DND-41 (cell line): Measurements from ENCODE around the gene EDA.

Experiments used
- EZH2 ChIP-seq: IDR thresholded peaks from 3 replicates; pipeline ENCODE4 v1.6.1; 2012; ENCODE audit warnings: borderline replicate concordance, low read depth, mild to moderate bottlenecking, moderate library complexity, low read length, inconsistent platforms; ENCODE audit not compliant: severe bottlenecking
- TF ChIP-seq, protein P1 (sequence below): IDR thresholded peaks from 2 replicates; pipeline ENCODE4 v1.5.1; 2012; ENCODE audit warnings: borderline replicate concordance, low read length, moderate library complexity, mild to moderate bottlenecking; ENCODE audit not compliant: poor library complexity, severe bottlenecking; ENCODE audit errors: extremely low read depth

DNA sequence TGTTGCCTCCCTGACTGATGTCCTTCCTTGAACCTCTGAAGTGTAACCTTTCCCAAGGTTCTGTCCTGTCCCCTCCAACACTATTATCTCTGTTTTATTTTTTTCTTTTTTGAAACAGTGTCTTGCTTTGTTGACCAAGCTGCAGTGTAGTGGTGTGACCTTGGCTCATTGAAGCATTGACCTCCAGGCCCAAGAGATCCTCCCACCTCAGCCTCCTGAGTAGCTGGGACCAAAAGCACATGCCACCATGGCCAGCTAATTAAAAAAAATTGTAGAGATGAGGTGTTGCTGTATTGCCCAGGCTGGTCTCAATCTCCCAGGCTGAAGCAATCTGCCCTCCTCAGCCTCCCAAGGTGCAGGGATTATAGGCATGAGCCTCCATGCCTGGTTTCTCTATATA, 59.0 kb downstream of the EDA start:
- TF ChIP-seq, protein P1, sequence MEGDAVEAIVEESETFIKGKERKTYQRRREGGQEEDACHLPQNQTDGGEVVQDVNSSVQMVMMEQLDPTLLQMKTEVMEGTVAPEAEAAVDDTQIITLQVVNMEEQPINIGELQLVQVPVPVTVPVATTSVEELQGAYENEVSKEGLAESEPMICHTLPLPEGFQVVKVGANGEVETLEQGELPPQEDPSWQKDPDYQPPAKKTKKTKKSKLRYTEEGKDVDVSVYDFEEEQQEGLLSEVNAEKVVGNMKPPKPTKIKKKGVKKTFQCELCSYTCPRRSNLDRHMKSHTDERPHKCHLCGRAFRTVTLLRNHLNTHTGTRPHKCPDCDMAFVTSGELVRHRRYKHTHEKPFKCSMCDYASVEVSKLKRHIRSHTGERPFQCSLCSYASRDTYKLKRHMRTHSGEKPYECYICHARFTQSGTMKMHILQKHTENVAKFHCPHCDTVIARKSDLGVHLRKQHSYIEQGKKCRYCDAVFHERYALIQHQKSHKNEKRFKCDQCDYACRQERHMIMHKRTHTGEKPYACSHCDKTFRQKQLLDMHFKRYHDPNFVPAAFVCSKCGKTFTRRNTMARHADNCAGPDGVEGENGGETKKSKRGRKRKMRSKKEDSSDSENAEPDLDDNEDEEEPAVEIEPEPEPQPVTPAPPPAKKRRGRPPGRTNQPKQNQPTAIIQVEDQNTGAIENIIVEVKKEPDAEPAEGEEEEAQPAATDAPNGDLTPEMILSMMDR: no peak
- TF ChIP-seq EZH2: no peak
